NCI-H1417 (cell line): Measurements from ENCODE around the gene TRIM33.
"Not testable (repeated sequence)": the region's sequence is repeated elsewhere in the genome, so short reads cannot be mapped to it uniquely, and the experiment has no call there.

ENCODE experiments used
- DNase-seq, 3 experiments: peaks; one replicate each; lab custom pipeline; 2025; lab: John Stamatoyannopoulos, UW

TRIM33 gene

GRCh38 chr1:114418948-114419347 is 92.1 kb downstream of the TRIM33 start:
- DNase-seq: not testable (repeated sequence)

- no peak for DNase-seq
Measured at GRCh38 chr1:114397601-114398000, 113.4 kb downstream of the TRIM33 start.

GRCh38 chr1:114395863-114396262 is 115.1 kb downstream of the TRIM33 start:
- no peak for DNase-seq

- DNase-seq: no peak
Measured at GRCh38 chr1:114390960-114391359, 120.0 kb downstream of the TRIM33 start.

- no peak for DNase-seq
Measured at GRCh38 chr1:114390361-114390760, 120.6 kb downstream of the TRIM33 start.

- DNase-seq: no peak
Measured at GRCh38 chr1:114388432-114389003, 122.5 kb downstream of the TRIM33 start.

GRCh38 chr1:114387585-114387984 is 123.4 kb downstream of the TRIM33 start:
- DNase-seq: not testable (repeated sequence)

GRCh38 chr1:114387010-114387360 is 124.0 kb downstream of the TRIM33 start:
- no peak for DNase-seq

- DNase-seq: no peak
Measured at GRCh38 chr1:114386129-114387009, 124.6 kb downstream of the TRIM33 start.

- no peak for DNase-seq
Measured at GRCh38 chr1:114384922-114385321, 126.1 kb downstream of the TRIM33 start.

- DNase-seq: no peak
Measured at GRCh38 chr1:114379987-114380386, 131.0 kb downstream of the TRIM33 start.

- no peak for DNase-seq
Measured at GRCh38 chr1:114379358-114379757, 131.6 kb downstream of the TRIM33 start.

- no peak for DNase-seq
Measured at GRCh38 chr1:114377356-114377755, 133.6 kb downstream of the TRIM33 start.

- DNase-seq: no peak
Measured at GRCh38 chr1:114369930-114370329, 141.1 kb downstream of the TRIM33 start.

GRCh38 chr1:114369266-114369919 is 141.6 kb downstream of the TRIM33 start:
- not testable (repeated sequence) for DNase-seq

- no peak for DNase-seq
Measured at GRCh38 chr1:114368560-114369255, 142.3 kb downstream of the TRIM33 start.

- no peak for DNase-seq
Measured at GRCh38 chr1:114367810-114368209, 143.2 kb downstream of the TRIM33 start.

GRCh38 chr1:114363230-114363629 is 147.8 kb downstream of the TRIM33 start:
- DNase-seq: not testable (repeated sequence)

- DNase-seq: no peak
Measured at GRCh38 chr1:114359791-114360190, 151.2 kb downstream of the TRIM33 start.

- DNase-seq: no peak
Measured at GRCh38 chr1:114355240-114355639, 155.8 kb downstream of the TRIM33 start.

- peak in 1 of 3 experiments; percentile 14 for DNase-seq
Measured at GRCh38 chr1:114353262-114353661, 157.7 kb downstream of the TRIM33 start.

GRCh38 chr1:114352797-114353196 is 158.2 kb downstream of the TRIM33 start:
- DNase-seq: no peak
